ENCODE results near the gene WDR11. TPM values are rescaled to one million over a fixed set of nuclear protein-coding genes. Genes with fewer than 3 reads are reported as not detected.
A peak's percentile ranks its signal among the peaks of the same experiment; 100 is the strongest.

WDR11 gene
- total RNA-seq, 1 donor from 2014 or later = 39.3 TPM

DNA sequence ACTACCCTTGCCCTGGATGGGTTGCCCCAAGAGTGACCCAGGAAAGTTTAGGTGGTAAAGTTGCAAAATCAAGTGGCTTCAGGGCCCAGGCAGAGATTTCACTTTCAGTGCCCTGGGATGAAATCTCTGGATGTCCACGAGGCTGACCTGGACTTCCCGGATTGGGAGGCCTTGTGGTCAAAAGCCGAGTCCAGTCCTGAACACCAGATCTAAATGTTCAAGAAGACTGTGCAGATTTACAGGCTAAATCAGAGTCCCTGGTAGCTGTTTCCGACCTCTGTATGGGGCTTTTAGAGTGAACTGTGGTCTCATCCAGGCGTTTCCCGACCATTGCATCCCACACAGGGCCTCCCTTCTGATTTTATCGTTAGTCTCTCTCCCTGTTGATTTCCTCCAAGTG lies 95.3 kb downstream of the WDR11 start:
- no peak for ATAC-seq

GRCh38 chr10:120948889-120949608 lies 97.9 kb downstream of the WDR11 start:
- peak; percentile 65 for ATAC-seq

DNA sequence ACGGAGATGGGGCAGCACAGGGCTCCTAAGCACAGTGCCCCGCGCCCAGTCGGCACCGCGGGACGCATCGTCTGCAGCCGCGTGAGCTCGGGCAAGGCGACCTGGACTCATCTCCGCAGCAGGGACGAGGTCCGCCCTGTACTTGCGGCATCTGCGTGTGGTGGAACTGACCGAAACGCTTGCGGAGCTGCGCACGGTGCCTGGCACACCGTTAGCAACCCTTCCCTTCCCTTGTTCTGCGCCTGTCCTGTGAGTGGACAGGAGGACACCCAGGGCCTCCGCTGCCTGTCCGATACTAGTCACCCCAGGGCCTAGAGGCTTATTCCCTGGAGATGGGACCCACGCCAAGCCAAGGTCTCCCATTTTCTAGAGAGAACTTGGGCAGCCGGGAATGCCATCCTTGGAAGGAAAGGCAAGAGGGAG lies 98.5 kb downstream of the WDR11 start:
- no peak for ATAC-seq

DNA sequence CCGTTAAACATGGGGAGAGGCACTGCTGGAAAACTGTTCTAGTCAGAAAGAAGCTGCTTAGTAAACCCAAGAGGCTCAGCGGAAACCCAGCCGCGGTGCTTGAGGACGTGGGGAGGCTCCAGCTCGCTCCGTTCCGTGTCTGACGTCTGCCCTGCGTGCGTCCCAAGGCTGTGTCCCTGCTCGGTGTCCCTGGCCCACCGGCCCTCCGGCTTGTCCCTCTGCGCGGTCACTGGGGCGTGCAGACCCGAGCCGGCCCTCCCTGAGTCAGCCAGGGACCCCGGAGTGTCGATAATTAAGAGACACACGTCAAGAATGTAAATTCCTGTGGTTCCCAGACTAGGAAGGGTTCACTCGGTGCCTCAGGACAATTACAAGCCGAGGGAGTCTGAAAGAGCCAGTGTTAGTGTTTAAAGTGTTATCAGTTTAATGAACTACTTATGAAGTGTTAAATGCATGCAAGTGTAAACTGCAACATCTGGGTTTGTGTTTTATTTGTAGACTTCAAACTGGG lies 98.9 kb downstream of the WDR11 start:
- ATAC-seq = no peak

DNA sequence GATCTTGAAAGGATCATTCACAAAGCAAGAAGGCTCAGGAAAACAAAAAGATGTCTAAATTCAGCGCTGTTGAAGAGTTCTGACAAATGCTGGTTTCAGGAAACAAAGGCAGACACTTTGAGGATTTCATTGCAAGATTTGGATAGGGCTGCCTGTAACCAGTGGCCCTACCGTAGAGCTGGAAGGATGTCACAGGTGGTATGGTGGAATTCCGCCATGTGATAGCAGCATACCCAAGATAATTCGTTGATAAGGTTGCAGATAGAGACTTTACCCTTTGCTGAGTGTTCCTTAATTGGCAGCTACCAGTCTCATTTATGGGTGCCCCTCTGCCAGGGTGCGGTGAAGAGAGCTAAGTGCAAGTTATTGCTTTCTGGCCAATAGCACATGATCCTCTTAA lies 100.1 kb downstream of the WDR11 start:
- ATAC-seq = no peak

- ATAC-seq = no peak
These were observed 102.7 kb downstream of the WDR11 start for GRCh38 chr10:120953897-120954296.

All from esophagus mucosa (tissue), 1 donor.